Mesenchymal stem cell (in vitro differentiated cells and primary cell): Measurements from ENCODE around the gene FOXJ3.

Source experiments
- DNase-seq: peaks from one replicate; pipeline ENCODE4 v3.0.0-alpha.2; 2013
- H2AFZ ChIP-seq: one replicate; pipeline ENCODE4 v1.6.1; 2013; ENCODE audit warnings: low read depth, mild to moderate bottlenecking, control low read depth, inconsistent platforms, low read length, moderate library complexity
- H2AK5ac ChIP-seq: 2 replicates; pipeline ENCODE4 v1.6.1; 2013; ENCODE audit warnings: low read length, moderate library complexity, mild to moderate bottlenecking, inconsistent platforms; ENCODE audit not compliant: severe bottlenecking
- H2BK120ac ChIP-seq: one replicate; pipeline ENCODE4 v1.6.1; 2013; ENCODE audit warnings: low read depth, mild to moderate bottlenecking, inconsistent platforms, low read length, moderate library complexity
- H2BK12ac ChIP-seq, 2 experiments: one replicate each; pipeline ENCODE4 v1.6.1; 2013; ENCODE audit warnings: inconsistent platforms in 2 of 2, low read length in 2 of 2, mild to moderate bottlenecking in 2 of 2, moderate library complexity in 2 of 2, control low read depth in 1 of 2
- H2BK15ac ChIP-seq: one replicate; pipeline ENCODE4 v1.6.1; 2013; ENCODE audit warnings: mild to moderate bottlenecking, low read depth, inconsistent platforms; ENCODE audit not compliant: poor library complexity, severe bottlenecking
- H2BK5ac ChIP-seq: 2 replicates; pipeline ENCODE4 v1.6.1; 2013; ENCODE audit warnings: low read depth, mild to moderate bottlenecking, low read length, control low read depth, inconsistent platforms; ENCODE audit not compliant: poor library complexity, severe bottlenecking
- H3K14ac ChIP-seq, 2 experiments: one replicate each; pipeline ENCODE4 v1.6.1; 2013; ENCODE audit warnings: inconsistent platforms in 2 of 2, low read length in 2 of 2, control low read depth in 1 of 2, mild to moderate bottlenecking in 1 of 2, moderate library complexity in 1 of 2
- H3K18ac ChIP-seq, 2 experiments: one replicate each; pipeline ENCODE4 v1.6.1; 2013; ENCODE audit warnings: inconsistent platforms in 2 of 2, low read length in 2 of 2, control low read depth in 1 of 2, low read depth in 1 of 2, mild to moderate bottlenecking in 1 of 2
- H3K23ac ChIP-seq, 2 experiments: one replicate each; pipeline ENCODE4 v1.6.1; 2013; ENCODE audit warnings: inconsistent platforms in 2 of 2, low read length in 2 of 2, mild to moderate bottlenecking in 2 of 2, moderate library complexity in 2 of 2, control low read depth in 1 of 2
- H3K27ac ChIP-seq: 2 replicates; pipeline ENCODE4 v1.5.1; 2013; ENCODE audit warnings: mild to moderate bottlenecking, moderate library complexity, low read length, control low read depth, inconsistent platforms; ENCODE audit not compliant: poor library complexity, severe bottlenecking
- H3K27me3 ChIP-seq, 2 experiments: 2 replicates each; pipeline versions ENCODE4 v1.6.1 to v1.7.0; 2013; ENCODE audit warnings: low read length in 2 of 2, mild to moderate bottlenecking in 2 of 2, moderate library complexity in 2 of 2, control low read depth in 1 of 2, inconsistent platforms in 1 of 2; ENCODE audit not compliant: control insufficient read depth in 1 of 2, insufficient read depth in 1 of 2
- H3K36me3 ChIP-seq, 2 experiments: 2 replicates each; pipeline versions ENCODE4 v1.6.1 to v1.7.0; 2013; ENCODE audit warnings: low read length in 2 of 2, control low read depth in 1 of 2, inconsistent platforms in 1 of 2, low read depth in 1 of 2, mild to moderate bottlenecking in 1 of 2; ENCODE audit not compliant: insufficient read depth in 2 of 2, control insufficient read depth in 1 of 2
- H3K4ac ChIP-seq, 2 experiments: one replicate each; pipeline ENCODE4 v1.6.1; 2013; ENCODE audit warnings: inconsistent platforms in 2 of 2, low read length in 2 of 2, mild to moderate bottlenecking in 2 of 2, moderate library complexity in 2 of 2, control low read depth in 1 of 2, low read depth in 1 of 2
- H3K4me1 ChIP-seq: 2 replicates; pipeline ENCODE4 v1.6.1; 2013; ENCODE audit warnings: low read depth, low read length, control low read depth; ENCODE audit not compliant: control insufficient read depth, insufficient read depth
- H3K4me2 ChIP-seq: 2 replicates; pipeline ENCODE4 v1.6.1; 2013; ENCODE audit warnings: low read length, mild to moderate bottlenecking, inconsistent platforms; ENCODE audit not compliant: poor library complexity, severe bottlenecking
- H3K4me3 ChIP-seq, 2 experiments: 2 replicates each; pipeline versions ENCODE4 v1.5.1 to v1.7.0; 2013; ENCODE audit warnings: low read length in 2 of 2, mild to moderate bottlenecking in 2 of 2, control low read depth in 1 of 2, low read depth in 1 of 2; ENCODE audit not compliant: insufficient read depth in 1 of 2
- H3K79me1 ChIP-seq: replicated peaks from 2 replicates; pipeline ENCODE4 v1.6.1; 2013; ENCODE audit warnings: mild to moderate bottlenecking, control low read depth, low read length, inconsistent platforms; ENCODE audit not compliant: poor library complexity, severe bottlenecking
- H3K9ac ChIP-seq: 2 replicates; pipeline ENCODE4 v1.7.0; 2013; ENCODE audit warnings: mild to moderate bottlenecking, low read length, moderate library complexity
- H3K9me3 ChIP-seq: 2 replicates; pipeline ENCODE4 v1.7.0; 2013; ENCODE audit warnings: mild to moderate bottlenecking, low read length; ENCODE audit not compliant: control insufficient read depth
- H4K8ac ChIP-seq: one replicate; pipeline ENCODE4 v1.6.1; 2013; ENCODE audit warnings: inconsistent platforms, mild to moderate bottlenecking, low read length, moderate library complexity
- H4K91ac ChIP-seq: one replicate; pipeline ENCODE4 v1.6.1; 2013; ENCODE audit warnings: mild to moderate bottlenecking, low read length, inconsistent platforms
- WGBS: methylation state at CpG from one replicate; pipeline ENCODE4 v1.1.7; 2013; ENCODE audit warnings: mixed read lengths; 5-methylcytosine and 5-hydroxymethylcytosine counted together

FOXJ3 gene

DNA sequence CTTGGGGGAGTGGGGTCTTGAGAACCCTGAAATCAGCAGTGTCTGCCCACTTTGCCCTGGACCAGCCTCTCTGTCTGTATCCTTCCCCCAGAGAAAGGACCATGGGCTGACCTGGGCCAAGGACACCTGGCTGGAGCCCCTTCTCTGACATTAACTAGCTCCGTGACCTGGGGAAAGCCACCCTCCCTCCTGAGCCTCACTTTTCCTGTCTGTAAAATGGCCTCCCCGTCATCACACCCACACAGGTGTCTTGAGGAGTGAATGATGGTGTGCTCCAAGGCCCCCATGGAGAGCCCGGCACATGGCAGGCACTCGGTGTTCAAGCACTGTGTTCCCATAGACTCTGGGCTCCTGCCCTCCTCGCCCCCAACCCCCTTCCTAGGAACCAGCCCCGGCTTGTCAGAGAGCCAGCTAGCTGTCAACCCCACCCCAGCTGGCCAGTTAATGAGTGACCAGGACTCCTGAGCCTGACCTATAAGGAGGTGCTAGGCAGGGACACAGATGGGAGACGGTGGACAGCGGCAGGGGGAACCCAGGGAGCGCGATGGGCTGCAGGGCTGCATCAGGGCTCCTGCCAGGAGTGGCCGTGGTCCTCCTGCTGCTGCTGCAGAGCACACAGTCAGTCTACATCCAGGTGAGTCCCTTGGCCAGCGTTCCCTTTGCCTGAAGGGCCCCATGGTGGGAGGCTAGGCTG, 182.0 kb downstream of the FOXJ3 start, which contains the start of gene GUCA2B:
GUCA2B (plus strand) TSS at position 504 of the 694 bp plus-strand sequence; CDS start at position 545, 41 bp downstream.
- no peaks in the 10 kb centered on the region for H3K79me1 ChIP-seq

DNA sequence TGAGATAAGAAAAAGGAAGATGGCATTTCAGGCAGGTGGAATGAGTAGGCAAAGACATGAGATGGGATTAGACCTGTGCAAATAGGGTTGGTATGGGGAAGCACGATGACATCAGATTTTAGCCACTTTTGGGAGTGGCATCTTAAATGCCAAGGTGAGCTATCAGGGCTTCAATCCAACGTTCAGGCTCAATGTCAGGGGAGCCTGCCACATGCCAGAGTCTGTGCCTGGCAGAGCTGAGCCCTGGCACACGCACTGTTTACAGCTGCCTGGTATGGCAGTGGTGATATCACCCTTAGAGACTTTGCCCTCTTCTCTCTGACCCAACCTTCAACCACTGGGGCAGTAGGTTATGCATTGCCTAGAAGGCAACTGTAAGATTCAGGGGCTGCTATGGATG, 182.9 kb downstream of the FOXJ3 start:
- no peak overlapping the region for H2BK5ac ChIP-seq
- H3K27ac ChIP-seq = no peak overlapping the region
- H3K18ac ChIP-seq = no peak overlapping the region
- WGBS = 68% methylated on average over 3 of the region's 3 CpGs
- no peak overlapping the region for H3K4me2 ChIP-seq
- no peaks in the 10 kb centered on the region for H3K79me1 ChIP-seq
- H3K4ac ChIP-seq = no peak overlapping the region
- H2BK120ac ChIP-seq = no peak overlapping the region
- H3K23ac ChIP-seq = no peak overlapping the region
- H2AK5ac ChIP-seq = no peak overlapping the region
- no peak overlapping the region for H3K9ac ChIP-seq
- no peak overlapping the region for H2BK15ac ChIP-seq
- H3K14ac ChIP-seq = no peak overlapping the region
- no peak overlapping the region for H4K91ac ChIP-seq
- peaks cover 3% of the 10 kb centered on the region for H3K4me1 ChIP-seq
- H3K36me3 ChIP-seq = no peaks in the 10 kb centered on the region
- no peak overlapping the region for H2BK12ac ChIP-seq
- no peak overlapping the region for H4K8ac ChIP-seq
- no peak overlapping the region for H2AFZ ChIP-seq
- no peak for DNase-seq
- peaks cover 33 to 79% of the 10 kb centered on the region in 2 experiments for H3K27me3 ChIP-seq
- H3K9me3 ChIP-seq = no peaks in the 10 kb centered on the region
- H3K4me3 ChIP-seq = no peak overlapping the region

More for the DNA sequence above, 182.0 kb downstream of the FOXJ3 start, which contains the start of gene GUCA2B:
- Histone ChIP-seq H3K18ac (no peak within 1 kb of the TSS), H3K4me1 (peaks cover 3% of the 10 kb centered on the region), H4K91ac (no peak within 1 kb of the TSS), H3K9ac (no peak within 1 kb of the TSS), H2AFZ (no peak within 1 kb of the TSS), H3K14ac (no peak within 1 kb of the TSS), H2BK12ac (no peak within 1 kb of the TSS), H2BK120ac (no peak within 1 kb of the TSS), H2BK5ac (no peak within 1 kb of the TSS), H3K27me3 (peaks cover 26 to 70% of the 10 kb centered on the region in 2 experiments), H3K27ac (no peak within 1 kb of the TSS), H3K9me3 (no peaks in the 10 kb centered on the region), H2AK5ac (no peak within 1 kb of the TSS), H3K23ac (no peak within 1 kb of the TSS), H3K4ac (no peak within 1 kb of the TSS), H3K4me2 (no peak within 1 kb of the TSS), H3K36me3 (no peaks in the 10 kb centered on the region), H2BK15ac (no peak within 1 kb of the TSS), H4K8ac (no peak within 1 kb of the TSS), H3K4me3 (no peak within 1 kb of the TSS)
- 81% methylated on average over 12 of the region's 12 CpGs for WGBS
- DNase-seq = no peak

- Histone ChIP-seq H3K23ac (no peak overlapping the region), H4K8ac (no peak overlapping the region), H4K91ac (no peak overlapping the region), H3K9ac (no peak overlapping the region), H2AFZ (no peak overlapping the region), H2BK120ac (no peak overlapping the region), H3K4ac (no peak overlapping the region), H3K4me1 (peaks cover 3% of the 10 kb centered on the region), H2BK5ac (no peak overlapping the region), H2BK12ac (no peak overlapping the region), H3K14ac (no peak overlapping the region), H3K4me3 (no peak overlapping the region), H2BK15ac (no peak overlapping the region), H3K36me3 (no peaks in the 10 kb centered on the region), H3K4me2 (no peak overlapping the region), H3K9me3 (no peaks in the 10 kb centered on the region), H3K18ac (no peak overlapping the region), H3K27ac (no peak overlapping the region), H3K27me3 (peaks cover 37 to 92% of the 10 kb centered on the region in 2 experiments), H3K79me1 (no peaks in the 10 kb centered on the region), H2AK5ac (no peak overlapping the region)
- 94% methylated on average over 5 of the region's 5 CpGs for WGBS
- no peak for DNase-seq
Measured at GRCh38 chr1:42150651-42151050, 184.4 kb downstream of the FOXJ3 start.

DNA sequence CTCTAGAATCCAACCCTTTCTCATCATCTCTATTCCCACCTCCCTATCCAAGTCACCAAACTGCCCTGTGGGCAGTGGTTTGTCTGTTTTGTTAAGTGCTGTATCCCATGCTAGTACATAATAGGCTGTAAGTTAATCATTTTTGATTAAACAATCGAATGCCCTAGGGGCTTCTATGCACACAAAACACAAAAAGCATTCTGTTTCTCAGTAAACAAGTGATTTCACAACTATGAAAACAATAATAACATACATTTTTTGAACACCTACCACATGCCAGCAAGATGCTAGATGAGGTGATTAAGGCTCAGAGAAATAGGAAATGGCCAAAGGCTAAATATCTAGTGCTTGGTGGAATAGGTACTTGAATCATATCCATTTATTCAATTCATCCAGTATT, 186.9 kb downstream of the FOXJ3 start:
- H3K18ac ChIP-seq = no peak overlapping the region
- H3K14ac ChIP-seq = no peak overlapping the region
- H3K4me3 ChIP-seq = no peak overlapping the region
- H3K9me3 ChIP-seq = no peaks in the 10 kb centered on the region
- H3K9ac ChIP-seq = no peak overlapping the region
- DNase-seq = no peak
- H2BK12ac ChIP-seq = no peak overlapping the region
- no peak overlapping the region for H4K8ac ChIP-seq
- H3K4me2 ChIP-seq = no peak overlapping the region
- H3K36me3 ChIP-seq = no peaks in the 10 kb centered on the region
- no peak overlapping the region for H2AK5ac ChIP-seq
- H2AFZ ChIP-seq = no peak overlapping the region
- no peak overlapping the region for H4K91ac ChIP-seq
- no peak overlapping the region for H3K4ac ChIP-seq
- H2BK5ac ChIP-seq = no peak overlapping the region
- H2BK15ac ChIP-seq = no peak overlapping the region
- H3K4me1 ChIP-seq = peaks cover under 1% of the 10 kb centered on the region
- no peak overlapping the region for H2BK120ac ChIP-seq
- H3K27ac ChIP-seq = no peak overlapping the region
- H3K23ac ChIP-seq = no peak overlapping the region
- H3K79me1 ChIP-seq = no peaks in the 10 kb centered on the region
- WGBS = 86% methylated on average over 1 of the region's 1 CpG
- H3K27me3 ChIP-seq = peaks cover 58 to 97% of the 10 kb centered on the region in 2 experiments
